Activated effector memory CD4-positive, alpha-beta T cell treated with Interleukin-2 at 50 U/mL for 16 hours (primary cell): ENCODE results near the gene FCN3.
A peak's percentile ranks its signal among the peaks of the same experiment; 100 is the strongest.

Experiments
- DNase-seq: peaks from one replicate; pipeline ENCODE4 v3.0.0-alpha.2; 2020

FCN3 gene

DNA sequence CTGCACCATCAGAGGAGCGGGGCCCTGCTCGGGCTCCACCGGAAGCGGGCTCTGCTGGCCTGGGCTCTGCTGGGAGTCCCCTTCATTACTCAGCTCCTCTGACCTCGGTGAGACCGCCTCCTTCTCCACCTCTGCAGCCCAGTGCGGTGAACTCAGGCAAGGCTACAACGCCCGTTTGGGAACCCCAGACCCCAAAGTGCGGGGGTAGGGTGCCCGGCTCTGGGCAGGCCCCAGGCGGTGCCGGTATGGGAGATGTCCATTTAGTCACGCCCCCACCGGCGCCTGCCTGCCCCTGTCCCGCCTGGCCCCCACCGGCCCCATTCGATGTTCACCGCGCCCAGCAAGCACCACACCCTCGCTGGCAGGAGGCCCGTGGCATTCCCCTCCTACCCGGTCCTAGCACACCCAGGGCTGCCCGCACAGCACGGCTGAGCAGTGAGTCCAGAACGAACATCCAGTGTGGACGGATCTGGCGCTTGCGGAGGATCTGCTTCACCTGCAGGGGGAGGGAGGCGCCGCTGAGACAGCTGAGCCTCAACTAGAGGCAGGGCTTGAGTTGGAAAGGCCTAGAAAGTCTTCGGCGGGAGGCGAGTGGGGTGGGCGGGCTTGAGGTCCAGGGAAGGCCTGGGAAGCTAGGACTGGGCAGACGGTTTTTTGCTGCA lies 17.9 kb downstream of the FCN3 start:
- peak; percentile 24 for DNase-seq

GRCh38 chr1:27356277-27356618 lies 18.4 kb downstream of the FCN3 start:
- DNase-seq = no peak

DNA sequence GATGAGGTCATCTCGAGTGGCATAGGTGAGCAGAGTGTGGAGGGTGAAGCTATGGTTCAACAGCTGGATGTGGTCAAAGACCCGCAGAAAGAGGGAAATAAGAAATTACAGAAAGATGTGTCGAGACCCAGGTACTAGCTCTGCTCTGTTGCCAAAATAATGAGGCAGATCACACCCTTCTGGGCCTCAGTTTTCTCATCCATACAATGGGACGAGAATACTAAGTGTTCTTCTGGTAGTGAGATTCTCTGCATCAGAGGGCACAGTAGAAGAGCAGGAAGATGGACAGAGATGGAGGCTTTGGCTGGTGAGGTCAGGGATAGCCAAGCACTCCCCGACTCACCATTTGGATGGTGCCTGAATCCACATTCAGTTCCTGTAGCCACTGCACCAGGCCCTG lies 18.9 kb downstream of the FCN3 start:
- no peak for DNase-seq

DNA sequence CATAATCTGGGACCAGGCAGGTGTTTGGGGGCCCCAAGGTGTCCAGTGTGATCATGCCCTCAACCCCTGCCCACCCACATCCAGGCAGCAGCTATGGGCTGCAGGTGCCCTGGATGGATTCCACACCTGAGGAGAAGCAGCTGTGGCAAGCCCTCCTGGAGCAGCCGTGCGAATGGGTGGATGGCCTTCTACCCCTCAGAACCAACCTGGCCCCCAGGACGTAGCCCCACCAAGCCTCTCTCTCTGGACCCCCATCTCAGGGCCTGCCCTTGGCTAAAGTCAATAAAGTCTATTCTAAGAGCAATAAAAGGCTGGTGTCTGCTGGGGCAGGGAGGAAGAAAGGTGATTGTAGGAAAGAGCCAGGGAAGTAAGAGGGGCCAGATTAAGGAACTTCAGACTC lies 21.0 kb downstream of the FCN3 start:
- DNase-seq = no peak

DNA sequence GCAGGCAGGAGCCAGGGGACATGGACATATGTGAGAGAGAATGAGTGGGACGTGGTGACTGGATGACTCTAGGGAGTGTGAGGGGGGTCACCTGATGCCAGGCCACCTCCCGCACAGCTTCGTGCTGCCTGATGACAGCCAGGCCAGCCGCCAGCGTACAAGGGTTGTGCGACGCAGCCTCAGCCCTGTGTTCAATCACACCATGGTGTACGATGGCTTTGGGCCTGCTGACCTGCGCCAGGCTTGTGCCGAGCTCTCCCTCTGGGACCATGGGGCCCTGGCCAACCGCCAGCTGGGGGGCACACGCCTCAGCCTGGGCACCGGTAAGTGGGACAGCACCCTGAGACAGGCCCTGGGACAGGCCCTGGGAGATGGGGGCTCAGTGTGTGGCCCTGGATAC lies 21.5 kb downstream of the FCN3 start:
- DNase-seq = no peak

- DNase-seq = no peak
These were observed 23.0 kb downstream of the FCN3 start for GRCh38 chr1:27351541-27352107.

GRCh38 chr1:27350663-27351540 lies 23.7 kb downstream of the FCN3 start:
- no peak for DNase-seq

DNA sequence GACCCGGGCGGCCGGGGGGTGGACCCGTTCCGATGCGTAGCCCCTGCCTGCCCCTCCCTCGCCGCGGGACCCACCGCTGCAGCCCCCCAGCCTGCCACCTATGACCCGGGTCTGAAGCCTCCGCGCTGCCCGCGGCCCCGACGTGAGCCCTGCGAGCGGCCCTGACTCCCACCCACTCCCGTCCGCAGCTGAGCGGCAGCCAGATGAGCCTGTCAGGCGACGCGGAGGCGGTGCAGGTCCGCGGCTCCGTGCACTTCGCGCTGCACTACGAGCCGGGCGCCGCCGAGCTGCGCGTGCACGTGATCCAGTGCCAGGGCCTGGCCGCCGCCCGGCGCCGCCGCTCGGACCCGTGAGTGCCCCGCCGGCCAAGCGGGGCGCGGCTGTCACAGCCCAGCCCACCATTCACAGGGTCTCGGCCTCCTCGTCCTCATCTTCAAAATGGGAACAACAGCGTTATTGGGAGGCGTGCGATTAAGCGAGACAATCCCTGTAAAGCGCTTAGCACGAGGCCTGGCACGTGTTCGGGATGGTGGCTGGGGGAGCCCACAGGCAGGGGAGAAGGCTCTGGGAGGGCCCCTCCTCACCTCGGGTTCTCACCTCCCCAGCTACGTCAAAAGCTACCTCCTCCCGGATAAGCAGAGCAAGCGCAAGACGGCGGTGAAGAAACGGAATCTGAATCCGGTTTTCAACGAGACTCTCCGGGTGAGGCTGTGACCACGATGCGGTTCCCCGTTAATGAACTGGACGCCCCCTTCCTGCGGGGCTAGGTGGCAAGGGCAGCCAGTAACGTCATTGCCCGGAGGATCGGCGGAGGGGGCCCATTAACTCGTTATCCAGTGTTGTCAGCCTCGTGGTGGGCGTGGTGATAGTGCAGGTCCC lies 24.6 kb downstream of the FCN3 start:
- no peak for DNase-seq

- no peak for DNase-seq
These were observed 25.5 kb downstream of the FCN3 start for GRCh38 chr1:27348861-27349783.

- no peak for DNase-seq
These were observed 27.5 kb downstream of the FCN3 start for GRCh38 chr1:27346991-27347624.

- no peak for DNase-seq
These were observed 28.3 kb downstream of the FCN3 start for GRCh38 chr1:27346357-27346756.

DNA sequence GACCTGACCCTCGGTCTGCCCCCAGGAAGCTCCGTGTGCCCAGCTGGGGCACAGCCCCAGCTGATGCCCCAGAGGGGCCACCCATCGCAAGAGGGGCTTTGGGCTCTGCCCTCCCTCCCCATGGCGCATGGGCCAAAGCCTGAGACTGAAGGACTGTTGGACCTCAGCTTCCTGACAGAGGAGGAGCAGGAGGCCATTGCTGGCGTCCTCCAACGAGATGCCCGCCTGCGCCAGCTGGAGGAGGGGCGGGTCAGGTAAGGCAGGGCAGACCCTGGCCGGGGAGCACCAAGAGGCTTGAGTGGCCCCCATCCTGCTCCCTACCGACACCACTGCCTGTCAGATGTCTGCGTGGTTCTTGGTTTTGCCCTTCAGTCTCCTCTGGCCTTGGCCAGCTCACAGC lies 29.4 kb downstream of the FCN3 start:
- DNase-seq = no peak

- no peak for DNase-seq
These were observed 31.0 kb downstream of the FCN3 start for GRCh38 chr1:27343639-27344025.

GRCh38 chr1:27342778-27343638 lies 31.6 kb downstream of the FCN3 start:
- DNase-seq = peak; percentile 81

- DNase-seq = peak; percentile 32
These were observed 32.2 kb downstream of the FCN3 start for GRCh38 chr1:27342391-27342777.

DNA sequence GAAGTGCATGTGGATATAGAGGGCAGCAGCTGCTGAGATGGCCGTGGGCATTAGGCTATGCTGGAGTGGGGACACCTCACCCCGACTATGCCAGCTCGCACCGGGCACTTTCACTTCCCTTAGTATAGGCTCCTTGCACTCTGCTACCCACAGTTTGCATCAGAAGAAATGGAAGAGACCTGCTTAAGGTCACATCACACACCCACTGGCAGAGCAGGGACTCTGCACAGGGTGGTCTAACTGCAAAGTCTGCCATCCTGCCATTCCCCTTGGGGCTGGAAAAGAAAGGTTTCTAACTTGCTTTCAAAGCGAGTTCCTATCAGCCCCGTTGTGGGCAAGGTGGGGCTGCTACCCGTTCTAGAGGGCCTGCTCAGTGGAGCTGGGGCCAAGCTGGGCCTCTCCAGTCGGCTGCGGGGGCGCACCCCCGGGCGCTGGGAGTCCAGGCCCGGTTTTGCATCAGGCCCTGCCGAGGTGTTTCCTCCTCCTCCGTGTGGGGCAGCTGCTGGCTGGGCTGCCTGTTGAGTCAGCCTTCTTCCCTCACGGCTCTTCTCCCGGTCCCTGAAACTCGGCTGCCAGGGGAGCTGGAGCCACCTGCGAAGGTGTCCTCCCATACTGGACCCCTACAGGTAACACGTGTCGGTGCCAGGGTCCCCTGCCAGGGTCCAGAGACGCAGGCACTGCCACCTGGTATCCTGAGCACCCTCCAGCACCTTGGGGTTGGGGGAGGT lies 32.9 kb downstream of the FCN3 start, which contains the start of gene SYTL1:
TSS of gene SYTL1 (plus strand) at position 498 of the 728 bp plus-strand sequence. CDS start 3,313 bp downstream, outside the sequence.
- peak; percentile 64 for DNase-seq

GRCh38 chr1:27339213-27339612 lies 35.4 kb downstream of the FCN3 start:
- DNase-seq = no peak

DNA sequence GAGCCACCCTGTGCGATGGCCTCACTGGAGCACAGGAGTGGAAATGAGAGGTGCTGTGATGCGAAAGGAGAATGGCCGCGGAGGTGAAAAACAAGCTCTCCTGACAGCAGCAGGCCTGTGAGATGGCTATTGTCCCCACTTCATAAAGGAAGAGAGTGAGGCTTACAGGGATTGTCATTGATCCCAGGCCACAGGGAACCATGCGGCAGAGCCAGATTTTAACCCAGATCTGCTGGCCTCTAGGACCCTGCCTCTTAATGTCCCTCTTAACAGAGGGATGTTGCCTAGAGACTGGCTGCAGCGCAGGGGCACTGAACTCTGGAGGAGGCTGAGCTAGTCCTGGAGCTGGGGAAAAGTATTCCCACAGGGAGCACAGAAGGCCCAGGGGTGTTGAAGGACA lies 35.9 kb downstream of the FCN3 start:
- DNase-seq = no peak

DNA sequence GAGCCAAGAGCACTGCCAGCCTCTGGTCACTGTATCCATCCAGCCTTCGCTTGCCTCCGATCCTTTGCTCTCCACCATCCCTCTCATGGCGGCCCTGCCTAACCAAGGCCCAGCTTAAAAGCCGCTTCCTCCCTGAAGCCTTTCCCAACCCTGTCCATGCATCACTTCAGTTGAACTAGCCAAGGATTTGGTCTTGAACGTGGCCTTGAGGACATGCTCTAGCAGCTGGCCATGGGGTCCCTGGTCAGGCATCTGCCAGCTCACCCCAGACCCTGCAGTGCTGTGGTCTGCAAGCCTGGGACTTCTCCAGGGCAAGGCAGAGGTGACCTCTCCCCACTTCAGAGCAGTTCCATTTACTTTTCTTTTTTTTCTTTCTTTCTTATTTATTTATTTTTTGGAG lies 37.9 kb downstream of the FCN3 start:
- DNase-seq = no peak
